DMS53 treated with DMSO at 0.1 percent for 48 hours (cell line): Measurements from ENCODE around the gene RNF213.

Experiments
- DNase-seq: peaks from one replicate; lab custom pipeline; 2025; ENCODE audit not compliant: unreplicated experiment; lab: John Stamatoyannopoulos, UW

The RNF213 gene

DNA sequence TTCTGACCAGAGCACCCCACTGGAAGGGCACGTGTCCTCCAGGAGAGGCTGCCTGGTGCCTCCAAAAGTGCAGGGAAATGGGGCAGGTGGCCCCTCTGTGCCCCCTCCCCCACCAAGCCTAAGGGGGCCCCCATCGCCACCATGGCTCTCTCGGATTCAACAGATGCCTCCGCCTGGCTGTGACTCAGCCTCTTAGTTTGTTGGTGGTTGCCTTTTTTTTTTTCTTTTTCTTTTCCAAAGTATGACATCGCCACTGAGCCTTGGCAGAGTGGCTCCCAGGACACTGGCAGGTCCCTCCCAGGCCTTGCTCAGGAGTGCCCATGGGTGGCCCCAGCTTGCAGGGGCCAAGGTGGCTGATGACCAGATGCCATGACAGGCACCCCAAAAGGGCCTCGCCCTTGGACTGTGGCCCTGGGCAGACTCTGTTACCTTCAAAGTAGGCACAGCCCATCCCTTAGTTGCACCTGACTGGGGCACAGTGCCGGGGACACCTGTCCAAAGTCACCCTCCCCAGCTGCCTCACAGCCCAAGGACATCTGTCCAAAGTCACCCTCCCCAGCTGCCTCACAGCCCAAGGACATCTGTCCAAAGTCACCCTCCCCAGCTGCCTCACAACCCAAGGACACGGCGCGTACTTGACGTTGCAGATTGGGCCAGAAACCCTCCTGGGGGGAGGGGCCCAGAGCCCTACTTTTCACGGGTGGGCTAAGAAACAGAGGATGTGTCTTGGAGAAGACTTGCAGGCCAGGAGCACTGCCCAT lies 186.2 kb downstream of the RNF213 start:
- peak; percentile 38 for DNase-seq

DNA sequence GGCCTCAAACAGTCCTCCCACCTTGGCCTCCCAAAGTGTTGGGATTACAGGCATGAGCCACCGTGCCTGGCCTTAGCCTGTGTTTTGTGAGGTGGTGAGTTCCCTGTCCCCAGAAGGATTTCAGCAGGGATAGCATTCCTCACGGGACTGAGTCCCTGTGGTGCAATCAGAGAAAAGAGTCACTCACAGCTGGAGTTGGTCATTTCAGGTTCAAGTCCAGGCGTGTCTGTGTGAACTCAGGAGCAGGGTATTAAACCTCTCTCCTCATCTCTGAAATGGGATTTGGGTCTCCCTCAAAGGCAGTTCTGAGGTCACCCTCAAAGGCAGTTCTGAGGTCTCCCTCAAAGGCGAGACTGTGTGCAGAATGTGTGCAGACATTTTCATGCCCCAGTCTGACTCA lies 187.1 kb downstream of the RNF213 start:
- DNase-seq, result no peak
